ENCODE data around the gene ZBTB16. TPM values are rescaled to one million over a fixed set of nuclear protein-coding genes. Genes with fewer than 3 reads are reported as not detected.
A peak's percentile ranks its signal among the peaks of the same experiment; 100 is the strongest.

The ZBTB16 gene
- total and polyA plus RNA-seq, 12 donors = 7.9 to 119 (median 53.2) TPM

DNA sequence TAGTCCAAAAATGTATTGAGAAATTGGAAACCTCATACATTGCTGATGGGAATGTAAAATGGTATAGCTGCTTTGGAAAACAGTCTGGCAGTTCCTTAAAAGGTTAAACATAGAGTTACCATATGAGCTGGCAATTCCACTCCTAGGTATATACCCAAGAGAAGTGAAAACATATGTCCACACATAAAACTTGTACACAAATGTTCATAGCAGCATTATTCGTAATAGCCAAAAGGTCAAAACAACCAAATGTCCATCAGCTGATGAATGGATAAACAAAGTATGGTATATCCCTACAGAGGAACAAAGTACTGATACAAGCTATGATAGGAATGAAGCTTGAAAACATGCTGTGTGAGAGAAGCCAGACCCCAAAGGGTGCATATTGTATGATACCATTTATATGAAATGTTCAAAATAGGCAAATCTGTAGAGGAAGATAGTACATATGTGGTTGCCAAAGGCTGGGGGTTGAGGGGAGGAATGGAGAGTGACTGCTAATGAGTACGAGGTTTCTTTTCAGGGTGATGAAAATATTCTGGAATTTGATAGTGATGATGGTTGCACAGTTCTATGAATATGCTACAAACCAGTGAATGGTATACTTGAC is 85.8 kb downstream of the ZBTB16 start:
- WGBS, 4 donors = 59 to 88% (median 83%) methylated on average over 2 of the region's 2 CpGs
- H3K4me3 ChIP-seq = no peak overlapping the region
- no peak for TF ChIP-seq CTCF (IDR thresholded peaks at IDR 0.05)
- no peak for DNase-seq
- peaks cover 0 to 8% of the 10 kb centered on the region in 2 donors for H3K36me3 ChIP-seq (replicated peaks in 1 of 2)
- intact Hi-C loops (cut with DNase I) = no loop called here
- H3K27me3 ChIP-seq = no peaks in the 10 kb centered on the region
- peaks cover 48 to 90% of the 10 kb centered on the region in 2 donors for H3K4me1 ChIP-seq (replicated peaks in 1 of 2)
- H3K27ac ChIP-seq = peak overlapping the region in 2 of 5 donors; percentile 59 to 80
- no peaks in the 10 kb centered on the region for H3K9me3 ChIP-seq (replicated peaks in 1 of 3)

GRCh38 chr11:114147375-114148012 is 88.0 kb downstream of the ZBTB16 start:
- Histone ChIP-seq H3K27ac (peak overlapping the region; percentile 29 to 82 (median 70)), H3K9me3 (replicated peaks in 1 of 3) (no peaks in the 10 kb centered on the region), H3K4me1 (replicated peaks in 1 of 2) (peaks cover 40 to 82% of the 10 kb centered on the region in 2 donors), H3K36me3 (replicated peaks in 1 of 2) (no peaks in the 10 kb centered on the region), H3K27me3 (no peaks in the 10 kb centered on the region), H3K4me3 (no peak overlapping the region)
- TF ChIP-seq CTCF (IDR thresholded peaks at IDR 0.05) (no peak), POLR2A (IDR thresholded peaks at IDR 0.05) (no peak)
- 41 to 49% (median 43%) methylated on average over 5 of the region's 5 CpGs for WGBS, 4 donors
- no peak for DNase-seq
- intact Hi-C loops (cut with DNase I) = no loop called here

- no peaks in the 10 kb centered on the region for H3K27me3 ChIP-seq
- peak overlapping the region; percentile 29 to 82 (median 70) for H3K27ac ChIP-seq
- H3K36me3 ChIP-seq (replicated peaks in 1 of 2) = no peaks in the 10 kb centered on the region
- DNase-seq = peak; percentile 62 to 82 (median 75)
- intact Hi-C loops (cut with DNase I) = no loop called here
- no peak overlapping the region for H3K4me3 ChIP-seq
- WGBS, 4 donors = 13 to 26% (median 21%) methylated on average over 5 of the region's 5 CpGs
- peaks cover 35 to 78% of the 10 kb centered on the region in 2 donors for H3K4me1 ChIP-seq (replicated peaks in 1 of 2)
- no peak for TF ChIP-seq POLR2A (IDR thresholded peaks at IDR 0.05)
- no peak for TF ChIP-seq CTCF (IDR thresholded peaks at IDR 0.05)
- no peaks in the 10 kb centered on the region for H3K9me3 ChIP-seq (replicated peaks in 1 of 3)
These were observed 88.5 kb downstream of the ZBTB16 start for GRCh38 chr11:114148013-114148382.

- H3K36me3 ChIP-seq (replicated peaks in 1 of 2) = no peaks in the 10 kb centered on the region
- H3K4me1 ChIP-seq (replicated peaks in 1 of 2) = peaks cover 28 to 79% of the 10 kb centered on the region in 2 donors
- DNase-seq = no peak
- no peak for TF ChIP-seq CTCF (IDR thresholded peaks at IDR 0.05)
- H3K9me3 ChIP-seq (replicated peaks in 1 of 3) = no peaks in the 10 kb centered on the region
- H3K4me3 ChIP-seq = no peak overlapping the region
- intact Hi-C loops (cut with DNase I) = no loop called here
- 87 to 93% (median 90%) methylated on average over 3 of the region's 3 CpGs for WGBS, 4 donors
- no peaks in the 10 kb centered on the region for H3K27me3 ChIP-seq
- H3K27ac ChIP-seq = peak overlapping the region in 3 of 5 donors; percentile 25 to 99 (median 39)
These were observed 90.3 kb downstream of the ZBTB16 start for GRCh38 chr11:114149689-114150407.

All from adrenal gland (tissue), 12 donors.